Mesothelial cell of epicardium (in vitro differentiated cells): ENCODE measurements around the gene CLDN10. TPM values are rescaled to one million over a fixed set of nuclear protein-coding genes. Genes with fewer than 3 reads are reported as not detected.
"Not testable (repeated sequence)": the region's sequence is repeated elsewhere in the genome, so short reads cannot be mapped to it uniquely, and the experiment has no call there.

Experiments used
- DNase-seq, 2 experiments: peaks; one replicate each; pipeline ENCODE4 v3.0.0; 2021; ENCODE audit warnings: low spot score in 2 of 2; ENCODE audit not compliant: unreplicated experiment in 2 of 2
- H3K27ac Mint-ChIP-seq: 2 replicates; pipeline ENCODE4 v1.8.0; 2021; ENCODE audit warnings: mixed read lengths
- H3K27me3 Mint-ChIP-seq: 2 replicates; pipeline ENCODE4 v1.8.0; 2021; ENCODE audit warnings: low read depth, mixed read lengths
- H3K36me3 Mint-ChIP-seq: 2 replicates; pipeline ENCODE4 v1.8.0; 2021; ENCODE audit warnings: mixed read lengths
- H3K4me1 Mint-ChIP-seq: 2 replicates; pipeline ENCODE4 v1.8.0; 2021; ENCODE audit warnings: mixed read lengths
- H3K4me3 Mint-ChIP-seq: 2 replicates; pipeline ENCODE4 v1.8.0; 2021; ENCODE audit warnings: mild to moderate bottlenecking, moderate library complexity, mixed read lengths
- H3K9me3 Mint-ChIP-seq: 2 replicates; pipeline ENCODE4 v1.8.0; 2021; ENCODE audit warnings: mixed read lengths
- total RNA-seq: library from RNA; stranded (reverse); gene quantifications from 3 replicates; pipeline ENCODE4 v1.2.1, GENCODE V29; 2021
- TF ChIP-seq, protein P1 (sequence below): fragments of 200-600 bp; sonication (generic); IDR thresholded peaks from one replicate; pipeline ENCODE4 v1.5.0; 2021; ENCODE audit warnings: antibody characterized with exemption; ENCODE audit not compliant: unreplicated experiment

CLDN10 gene
- total RNA-seq, 1 donor from 2014 or later, result 1.5 TPM

- DNase-seq, result no peak
- Mint-ChIP-seq H3K36me3 (no peaks in the 10 kb centered on the region), H3K27ac (no peak overlapping the region), H3K27me3 (peaks cover 2% of the 10 kb centered on the region), H3K4me3 (no peak overlapping the region), H3K9me3 (no peaks in the 10 kb centered on the region), H3K4me1 (no peaks in the 10 kb centered on the region)
- TF ChIP-seq, protein P1, sequence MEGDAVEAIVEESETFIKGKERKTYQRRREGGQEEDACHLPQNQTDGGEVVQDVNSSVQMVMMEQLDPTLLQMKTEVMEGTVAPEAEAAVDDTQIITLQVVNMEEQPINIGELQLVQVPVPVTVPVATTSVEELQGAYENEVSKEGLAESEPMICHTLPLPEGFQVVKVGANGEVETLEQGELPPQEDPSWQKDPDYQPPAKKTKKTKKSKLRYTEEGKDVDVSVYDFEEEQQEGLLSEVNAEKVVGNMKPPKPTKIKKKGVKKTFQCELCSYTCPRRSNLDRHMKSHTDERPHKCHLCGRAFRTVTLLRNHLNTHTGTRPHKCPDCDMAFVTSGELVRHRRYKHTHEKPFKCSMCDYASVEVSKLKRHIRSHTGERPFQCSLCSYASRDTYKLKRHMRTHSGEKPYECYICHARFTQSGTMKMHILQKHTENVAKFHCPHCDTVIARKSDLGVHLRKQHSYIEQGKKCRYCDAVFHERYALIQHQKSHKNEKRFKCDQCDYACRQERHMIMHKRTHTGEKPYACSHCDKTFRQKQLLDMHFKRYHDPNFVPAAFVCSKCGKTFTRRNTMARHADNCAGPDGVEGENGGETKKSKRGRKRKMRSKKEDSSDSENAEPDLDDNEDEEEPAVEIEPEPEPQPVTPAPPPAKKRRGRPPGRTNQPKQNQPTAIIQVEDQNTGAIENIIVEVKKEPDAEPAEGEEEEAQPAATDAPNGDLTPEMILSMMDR, result no peak
Measured at GRCh38 chr13:95508996-95509395, 43.5 kb upstream of the CLDN10 start.

GRCh38 chr13:95509521-95510310, 42.8 kb upstream of the CLDN10 start:
- TF ChIP-seq, protein P1, result no peak
- Mint-ChIP-seq H3K27me3 (peaks cover 6% of the 10 kb centered on the region), H3K4me1 (no peaks in the 10 kb centered on the region), H3K9me3 (no peaks in the 10 kb centered on the region), H3K27ac (no peak overlapping the region), H3K36me3 (no peaks in the 10 kb centered on the region), H3K4me3 (no peak overlapping the region)
- DNase-seq, result no peak

GRCh38 chr13:95510950-95511349, 41.6 kb upstream of the CLDN10 start:
- Mint-ChIP-seq H3K27me3 (peaks cover 6% of the 10 kb centered on the region), H3K9me3 (no peaks in the 10 kb centered on the region), H3K27ac (no peak overlapping the region), H3K4me1 (no peaks in the 10 kb centered on the region), H3K4me3 (no peak overlapping the region), H3K36me3 (no peaks in the 10 kb centered on the region)
- TF ChIP-seq, protein P1, result no peak
- no peak for DNase-seq

DNA sequence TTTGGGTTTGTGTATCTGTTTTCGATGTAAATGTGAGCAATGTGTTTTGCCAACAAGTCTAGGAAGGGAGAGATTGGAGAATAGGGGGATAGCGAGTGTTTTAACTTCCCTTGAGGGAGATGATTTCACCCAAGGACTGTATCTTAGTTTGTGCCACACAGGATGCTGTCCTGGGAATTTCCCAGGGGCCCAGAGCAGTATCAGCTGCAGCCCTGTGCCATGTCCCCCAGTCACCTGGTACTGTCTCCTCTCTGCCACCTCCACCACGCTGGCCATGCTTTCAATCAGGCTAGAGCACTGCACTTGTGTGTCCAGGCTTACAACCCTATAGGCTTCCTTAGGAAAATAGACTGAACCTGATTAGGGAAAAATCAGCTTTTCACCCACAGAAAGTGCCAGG, 40.1 kb upstream of the CLDN10 start:
- no peaks in the 10 kb centered on the region for H3K4me1 Mint-ChIP-seq
- no peak for DNase-seq
- H3K36me3 Mint-ChIP-seq, result no peaks in the 10 kb centered on the region
- H3K9me3 Mint-ChIP-seq, result no peaks in the 10 kb centered on the region
- no peak overlapping the region for H3K27ac Mint-ChIP-seq
- peaks cover 6% of the 10 kb centered on the region for H3K27me3 Mint-ChIP-seq
- no peak overlapping the region for H3K4me3 Mint-ChIP-seq
- TF ChIP-seq, protein P1, result no peak

DNA sequence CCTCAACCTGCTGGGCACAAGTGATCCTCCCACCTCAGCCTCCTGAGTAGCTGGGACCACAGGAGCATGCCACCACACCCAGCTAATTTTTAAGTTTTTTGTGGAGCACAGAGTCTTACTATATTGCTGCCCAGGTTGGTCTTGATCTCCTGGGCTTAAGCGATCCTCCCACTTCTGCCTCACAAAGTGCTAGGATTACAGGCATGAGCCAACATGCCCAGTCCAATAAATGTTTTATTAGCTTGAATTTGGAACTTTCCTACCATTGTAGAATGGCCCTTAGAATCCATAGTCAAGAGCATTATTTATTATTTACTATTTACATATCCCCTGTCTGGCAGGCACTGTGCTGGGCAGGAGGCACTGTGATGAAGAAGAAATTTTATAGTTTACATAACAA, 39.6 kb upstream of the CLDN10 start:
- H3K4me1 Mint-ChIP-seq, result no peaks in the 10 kb centered on the region
- TF ChIP-seq, protein P1, result no peak
- DNase-seq, result no peak
- H3K9me3 Mint-ChIP-seq, result no peaks in the 10 kb centered on the region
- no peaks in the 10 kb centered on the region for H3K36me3 Mint-ChIP-seq
- H3K27me3 Mint-ChIP-seq, result peaks cover 6% of the 10 kb centered on the region
- H3K4me3 Mint-ChIP-seq, result no peak overlapping the region
- no peak overlapping the region for H3K27ac Mint-ChIP-seq

- DNase-seq, H3K4me3 Mint-ChIP-seq, H3K36me3 Mint-ChIP-seq, H3K4me1 Mint-ChIP-seq, H3K27ac Mint-ChIP-seq, H3K9me3 Mint-ChIP-seq, H3K27me3 Mint-ChIP-seq: not testable (repeated sequence)
Measured at GRCh38 chr13:95515606-95516005, 36.9 kb upstream of the CLDN10 start.
